Measurements from ENCODE around the gene AUTS2.

GRCh38 chr7:69871886-69872569 lies 273.8 kb downstream of the AUTS2 start:
- TF ChIP-seq EZH2phosphoT487 (IDR thresholded peaks at IDR 0.05; ENCODE audit: insufficient read depth, low read depth) (no peak), EZH2 (IDR thresholded peaks at IDR 0.05; ENCODE audit: insufficient read depth, poor library complexity, severe bottlenecking) (no peak)

All from GM23248 (cell line).